AG04449 (cell line): Measurements from ENCODE around the gene FLT4.

ENCODE experiments used
- CTCF ChIA-PET: fragments of 350-600 bp; formaldehyde crosslinking; extraction: SDS; loops from one replicate; lab custom pipeline; 2021; ENCODE audit warnings: antibody characterized with exemption; lab: Yijun Ruan, JAX
- POLR2A ChIA-PET: fragments of 400-600, 350-600 bp; formaldehyde crosslinking; extraction: SDS; loops from one replicate; lab custom pipeline; 2020; ENCODE audit warnings: antibody characterized with exemption, inconsistent platforms; lab: Yijun Ruan, JAX
- DNase-seq: peaks from one replicate; pipeline ENCODE4 v3.0.0-alpha.2; 2010; ENCODE audit warnings: low read depth, low spot score
- H3K4me3 ChIP-seq: 2 replicates; pipeline ENCODE4 v1.5.1; 2011; ENCODE audit warnings: low read depth, mild to moderate bottlenecking, control low read depth, low read length
- CTCF ChIP-seq: IDR thresholded peaks from one replicate; pipeline ENCODE4 v1.5.1; 2011; ENCODE audit warnings: mild to moderate bottlenecking, moderate library complexity, low read length, control low read depth, inconsistent platforms; ENCODE audit not compliant: insufficient read depth; ENCODE audit errors: missing control alignments

The FLT4 gene

GRCh38 chr5:180649297-180650039 lies at the start of gene FLT4:
Gene FLT4, minus strand, starts transcription at chr5:180649600. Its CDS starts 55 bp downstream, at chr5:180649545.
- POLR2A ChIA-PET, result no interaction called here
- TF ChIP-seq CTCF, result no peak
- no peak for DNase-seq
- CTCF ChIA-PET, result interaction anchor here (0.8 kb wide), 1 partner anchor 30 kb away, joined by 3 read pairs; no protein-coding TSS in a partner anchor
- no peak within 1 kb of the TSS; the same call in 1 of the 2 replicates for H3K4me3 ChIP-seq

- DNase-seq, result no peak
- CTCF ChIA-PET, result no interaction called here
- TF ChIP-seq CTCF, result no peak
- no peak overlapping the region for H3K4me3 ChIP-seq
- POLR2A ChIA-PET, result no interaction called here
Measured at GRCh38 chr5:180699042-180699441, 49.6 kb upstream of the FLT4 start.

- ChIA-PET POLR2A (no interaction called here), CTCF (no interaction called here)
- H3K4me3 ChIP-seq, result no peak overlapping the region
- TF ChIP-seq CTCF, result no peak
- DNase-seq, result no peak
Measured at GRCh38 chr5:180696116-180696515, 46.7 kb upstream of the FLT4 start.

GRCh38 chr5:180692429-180692828 lies 43.0 kb upstream of the FLT4 start:
- no peak for DNase-seq
- CTCF ChIA-PET, result no interaction called here
- no peak overlapping the region for H3K4me3 ChIP-seq
- no peak for TF ChIP-seq CTCF
- POLR2A ChIA-PET, result no interaction called here

GRCh38 chr5:180691046-180691445 lies 41.6 kb upstream of the FLT4 start:
- no peak overlapping the region for H3K4me3 ChIP-seq
- POLR2A ChIA-PET, result no interaction called here
- CTCF ChIA-PET, result no interaction called here
- TF ChIP-seq CTCF, result no peak
- no peak for DNase-seq

GRCh38 chr5:180690562-180690961 lies 41.2 kb upstream of the FLT4 start:
- TF ChIP-seq CTCF, result no peak
- ChIA-PET POLR2A (no interaction called here), CTCF (no interaction called here)
- H3K4me3 ChIP-seq, result no peak overlapping the region
- DNase-seq, result no peak
